Fibroblast of lung (primary cell): Measurements from ENCODE around the gene DUSP1. TPM values are rescaled to one million over a fixed set of nuclear protein-coding genes. Genes with fewer than 3 reads are reported as not detected.

Experiments used
- DNase-seq, 2 donors: peaks; one replicate each; pipeline versions ENCODE4 v3.0.0 to v3.0.0-alpha.2; 2010; ENCODE audit warnings: low read depth in 2 of 2
- H2AFZ ChIP-seq: 2 replicates; pipeline ENCODE4 v1.5.1; 2012; ENCODE audit warnings: low read length, control low read depth, inconsistent platforms
- H3K27ac ChIP-seq: 2 replicates; pipeline ENCODE4 v1.5.1; 2011; ENCODE audit warnings: low read length, control low read depth; ENCODE audit not compliant: insufficient read depth
- H3K27me3 ChIP-seq: 2 replicates; pipeline ENCODE4 v1.5.1; 2011; ENCODE audit warnings: mild to moderate bottlenecking, low read length; ENCODE audit not compliant: control insufficient read depth, insufficient read depth
- H3K36me3 ChIP-seq: 2 replicates; pipeline ENCODE4 v1.5.1; 2011; ENCODE audit warnings: low read length; ENCODE audit not compliant: control insufficient read depth, insufficient read depth
- H3K4me1 ChIP-seq: 2 replicates; pipeline ENCODE4 v1.5.1; 2011; ENCODE audit warnings: low read length; ENCODE audit not compliant: control insufficient read depth, insufficient read depth; ENCODE audit errors: extremely low read depth
- H3K4me2 ChIP-seq: 2 replicates; pipeline ENCODE4 v1.5.1; 2011; ENCODE audit warnings: low read length, control low read depth; ENCODE audit not compliant: insufficient read depth; ENCODE audit errors: extremely low read depth
- H3K4me3 ChIP-seq, 4 experiments: fragments of 200-600 bp in 1 of 4; sonication (generic) in 1 of 4; replicated peaks in 1 of 4; 2 replicates each; pipeline ENCODE4 v1.5.1; 2011 to 2016; ENCODE audit warnings: low read length in 4 of 4, low read depth in 3 of 4, mild to moderate bottlenecking in 3 of 4, control low read depth in 2 of 4, inconsistent platforms in 1 of 4, mixed read lengths in 1 of 4; ENCODE audit not compliant: insufficient read depth in 1 of 4; ENCODE audit errors: control extremely low read depth in 1 of 4
- H3K79me2 ChIP-seq: 2 replicates; pipeline ENCODE4 v1.5.1; 2012; ENCODE audit warnings: mild to moderate bottlenecking, low read length, inconsistent platforms; ENCODE audit not compliant: control insufficient read depth, insufficient read depth
- H3K9ac ChIP-seq: 2 replicates; pipeline ENCODE4 v1.5.1; 2011; ENCODE audit warnings: mild to moderate bottlenecking, low read length, control low read depth; ENCODE audit not compliant: insufficient read depth
- H3K9me3 ChIP-seq: 2 replicates; pipeline ENCODE4 v1.5.1; 2012; ENCODE audit warnings: low read depth, low read length; ENCODE audit not compliant: control insufficient read depth, insufficient read depth
- H4K20me1 ChIP-seq: 2 replicates; pipeline ENCODE4 v1.5.1; 2011; ENCODE audit warnings: low read length; ENCODE audit not compliant: control insufficient read depth, insufficient read depth; ENCODE audit errors: extremely low read depth
- EZH2 ChIP-seq: IDR thresholded peaks from 2 replicates; pipeline ENCODE4 v1.5.1; 2012; ENCODE audit warnings: low read length, control low read depth, mild to moderate bottlenecking; ENCODE audit errors: missing control alignments
- polyA plus RNA-seq, 2 donors: library from polyadenylated mRNA; depleted of rRNA in 1 of 2; stranded (reverse) in 1 of 2; unstranded in 1 of 2; fragments of >200 nt; gene quantifications; 2 replicates each; pipeline ENCODE4 v1.2.1, GENCODE V29; 2011 to 2012; ENCODE audit warnings: missing spikeins in 1 of 2
- total RNA-seq: library from RNA; depleted of rRNA; stranded (reverse); fragments of >200 nt; gene quantifications from 2 replicates; pipeline ENCODE4 v1.2.1, GENCODE V29; 2014
- TF ChIP-seq, protein P1 (sequence below), 2 donors: IDR thresholded peaks in 1 of 2; conservative IDR thresholded peaks in 1 of 2; 1 replicate in 1 of 2; 2 replicates in 1 of 2; pipeline ENCODE4 v1.5.1; 2011 to 2012; ENCODE audit warnings: low read length in 2 of 2, control low read depth in 1 of 2, inconsistent platforms in 1 of 2, low read depth in 1 of 2, mild to moderate bottlenecking in 1 of 2

The DUSP1 gene
- total and polyA plus RNA-seq, 2 donors (not counting 1 experiment from before 2014, with no cell fraction given): 121 to 148 TPM

DNA sequence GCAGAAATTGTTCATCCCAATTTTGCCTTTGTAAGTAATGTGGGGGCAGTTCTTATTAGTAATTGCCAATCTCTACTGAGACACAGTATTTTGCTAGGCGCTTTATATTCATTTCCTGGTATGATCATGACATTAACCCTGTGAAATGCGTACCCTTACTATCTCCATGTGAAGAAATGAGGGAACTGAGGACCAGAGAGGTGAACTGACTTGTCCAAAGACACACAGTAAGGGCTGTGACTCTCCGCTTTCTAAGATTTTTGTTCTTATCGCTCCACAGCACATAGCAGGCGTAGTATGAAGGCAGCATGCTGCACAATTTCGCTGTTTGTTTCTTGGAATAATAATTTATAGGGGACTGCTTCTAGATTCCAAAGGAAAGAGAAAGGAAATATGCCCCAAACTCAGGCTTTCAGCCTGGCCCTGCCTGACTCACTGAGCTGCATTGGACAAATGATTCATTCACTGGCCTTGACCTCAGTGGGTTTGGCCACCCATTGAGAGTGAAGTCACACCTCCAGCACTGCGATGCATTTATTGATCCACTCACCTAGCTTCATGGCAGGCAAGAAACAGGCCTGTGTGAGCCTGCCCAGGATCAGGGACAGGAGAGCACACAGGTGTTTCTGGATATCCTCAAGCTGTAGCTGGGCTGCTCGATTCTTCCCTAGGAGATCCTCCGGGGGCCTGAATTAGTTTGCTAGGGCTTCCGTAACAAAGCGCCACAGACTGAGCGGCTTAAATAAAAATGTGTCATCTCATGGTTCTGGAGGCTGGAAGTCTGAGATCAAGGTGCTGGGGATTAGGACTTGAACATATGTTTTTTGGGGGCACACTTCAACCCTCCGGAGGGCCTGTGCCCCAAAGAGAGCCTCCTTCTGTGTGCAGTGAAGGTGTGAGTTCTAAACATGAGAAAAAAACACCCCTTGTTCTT lies 7.2 kb upstream of the DUSP1 start:
- H3K4me1 ChIP-seq: peaks cover 34% of the 10 kb centered on the region
- H2AFZ ChIP-seq: no peak overlapping the region

DNA sequence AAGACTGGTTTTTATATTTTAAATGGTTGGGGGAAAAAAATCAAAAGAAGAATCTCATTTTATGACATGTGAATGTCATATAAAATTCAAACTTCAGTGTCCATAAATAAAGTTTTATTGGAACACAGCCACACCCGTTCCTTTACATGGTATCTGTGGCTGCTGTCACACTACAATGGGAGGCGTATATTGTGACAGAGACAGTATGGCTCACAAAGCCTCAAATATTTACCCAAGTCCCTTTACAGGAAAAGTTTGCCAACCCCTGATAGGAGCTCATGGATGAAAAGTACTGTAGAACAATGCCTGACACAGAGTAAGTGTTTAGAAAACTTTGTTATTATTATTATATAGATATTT lies 5.2 kb upstream of the DUSP1 start:
- no peak for DNase-seq
- no peak overlapping the region for H3K4me2 ChIP-seq
- H3K36me3 ChIP-seq: no peaks in the 10 kb centered on the region
- no peaks in the 10 kb centered on the region for H4K20me1 ChIP-seq
- TF ChIP-seq EZH2: no peak
- TF ChIP-seq, protein P1, sequence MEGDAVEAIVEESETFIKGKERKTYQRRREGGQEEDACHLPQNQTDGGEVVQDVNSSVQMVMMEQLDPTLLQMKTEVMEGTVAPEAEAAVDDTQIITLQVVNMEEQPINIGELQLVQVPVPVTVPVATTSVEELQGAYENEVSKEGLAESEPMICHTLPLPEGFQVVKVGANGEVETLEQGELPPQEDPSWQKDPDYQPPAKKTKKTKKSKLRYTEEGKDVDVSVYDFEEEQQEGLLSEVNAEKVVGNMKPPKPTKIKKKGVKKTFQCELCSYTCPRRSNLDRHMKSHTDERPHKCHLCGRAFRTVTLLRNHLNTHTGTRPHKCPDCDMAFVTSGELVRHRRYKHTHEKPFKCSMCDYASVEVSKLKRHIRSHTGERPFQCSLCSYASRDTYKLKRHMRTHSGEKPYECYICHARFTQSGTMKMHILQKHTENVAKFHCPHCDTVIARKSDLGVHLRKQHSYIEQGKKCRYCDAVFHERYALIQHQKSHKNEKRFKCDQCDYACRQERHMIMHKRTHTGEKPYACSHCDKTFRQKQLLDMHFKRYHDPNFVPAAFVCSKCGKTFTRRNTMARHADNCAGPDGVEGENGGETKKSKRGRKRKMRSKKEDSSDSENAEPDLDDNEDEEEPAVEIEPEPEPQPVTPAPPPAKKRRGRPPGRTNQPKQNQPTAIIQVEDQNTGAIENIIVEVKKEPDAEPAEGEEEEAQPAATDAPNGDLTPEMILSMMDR (conservative IDR thresholded peaks at IDR 0.05 in 1 of 2, IDR thresholded peaks at IDR 0.05 in 1 of 2; ENCODE audit: low read depth in 1 of 2, low read length in 2 of 2): no peak
- H2AFZ ChIP-seq: no peak overlapping the region
- H3K9ac ChIP-seq: no peak overlapping the region
- H3K9me3 ChIP-seq: no peaks in the 10 kb centered on the region
- no peak overlapping the region for H3K4me3 ChIP-seq
- H3K4me1 ChIP-seq: peaks cover 36% of the 10 kb centered on the region
- no peaks in the 10 kb centered on the region for H3K79me2 ChIP-seq
- no peaks in the 10 kb centered on the region for H3K27me3 ChIP-seq
- H3K27ac ChIP-seq: peak overlapping the region; percentile 23

More for the DNA sequence above, 7.2 kb upstream of the DUSP1 start:
- Histone ChIP-seq H3K36me3 (no peaks in the 10 kb centered on the region), H3K9me3 (no peaks in the 10 kb centered on the region), H3K27ac (peak overlapping the region; percentile 80), H4K20me1 (no peaks in the 10 kb centered on the region), H3K9ac (peak overlapping the region; percentile 54), H3K79me2 (no peaks in the 10 kb centered on the region), H3K4me3 (peak overlapping the region in 1 of 4 experiments; percentile 44), H3K4me2 (peak overlapping the region; percentile 69), H3K27me3 (no peaks in the 10 kb centered on the region)
- TF ChIP-seq, protein P1 (conservative IDR thresholded peaks at IDR 0.05 in 1 of 2, IDR thresholded peaks at IDR 0.05 in 1 of 2; ENCODE audit: low read depth in 1 of 2, low read length in 2 of 2): no peak
- no peak for TF ChIP-seq EZH2
- peak; percentile 82 to 91 for DNase-seq

DNA sequence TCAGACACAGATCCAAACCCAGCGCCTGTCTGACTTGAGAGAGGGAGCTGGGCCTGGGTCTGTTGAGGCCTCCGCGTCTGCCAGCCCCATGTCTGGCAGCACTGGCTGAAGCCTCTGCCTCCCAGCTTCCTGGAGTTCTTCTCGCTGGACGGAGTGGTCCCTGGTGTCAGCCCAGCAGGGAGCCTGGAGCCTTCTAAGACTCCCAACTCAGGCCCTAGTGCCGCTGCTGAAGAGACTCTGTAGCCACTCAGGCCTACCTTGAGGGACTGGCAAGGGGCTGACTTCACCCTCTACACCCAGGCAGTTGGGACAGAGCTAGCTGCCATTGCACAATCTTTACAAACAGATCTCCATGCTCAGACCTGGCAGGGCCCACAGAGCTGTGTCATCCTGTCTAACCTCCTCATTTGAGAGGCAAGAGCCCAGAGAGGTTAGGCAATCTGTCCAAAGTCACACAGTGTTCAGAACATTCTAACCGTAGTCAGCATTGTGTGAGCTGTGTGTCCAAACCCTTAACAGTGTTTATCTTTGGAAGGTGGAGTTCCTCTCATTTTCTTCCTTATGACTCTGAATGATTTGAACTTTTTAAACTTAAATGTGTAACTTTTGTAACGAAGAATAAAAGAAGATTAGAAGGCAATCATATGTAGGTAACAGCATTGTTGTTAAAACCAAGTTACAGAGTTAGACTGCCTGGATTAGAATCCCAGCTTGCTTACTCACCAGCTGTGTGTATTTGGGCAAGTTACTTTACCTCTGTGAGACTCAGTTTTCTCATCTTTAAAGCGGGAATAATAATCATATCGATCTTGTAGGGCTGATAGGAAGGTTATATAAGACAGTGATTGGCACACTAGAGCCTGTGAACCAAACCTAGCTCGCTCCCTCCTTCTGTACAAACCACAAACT lies 4.6 kb upstream of the DUSP1 start:
- Histone ChIP-seq H3K4me3 (no peak overlapping the region), H3K27me3 (no peaks in the 10 kb centered on the region), H3K36me3 (no peaks in the 10 kb centered on the region), H3K4me2 (no peak overlapping the region), H3K79me2 (peaks cover 3% of the 10 kb centered on the region), H3K4me1 (peaks cover 36% of the 10 kb centered on the region), H4K20me1 (no peaks in the 10 kb centered on the region), H3K27ac (peak overlapping the region; percentile 23), H3K9me3 (no peaks in the 10 kb centered on the region), H3K9ac (no peak overlapping the region), H2AFZ (no peak overlapping the region)
- TF ChIP-seq EZH2: no peak
- TF ChIP-seq, protein P1 (conservative IDR thresholded peaks at IDR 0.05 in 1 of 2, IDR thresholded peaks at IDR 0.05 in 1 of 2; ENCODE audit: low read depth in 1 of 2, low read length in 2 of 2): no peak
- peak; percentile 66 to 95 for DNase-seq
